ENCODE data around the gene PAK6. TPM values are rescaled to one million over a fixed set of nuclear protein-coding genes. Genes with fewer than 3 reads are reported as not detected.
A peak's percentile ranks its signal among the peaks of the same experiment; 100 is the strongest.

PAK6 gene
- total RNA-seq, 1 experiment from 2014 or later: 30.4 TPM

DNA sequence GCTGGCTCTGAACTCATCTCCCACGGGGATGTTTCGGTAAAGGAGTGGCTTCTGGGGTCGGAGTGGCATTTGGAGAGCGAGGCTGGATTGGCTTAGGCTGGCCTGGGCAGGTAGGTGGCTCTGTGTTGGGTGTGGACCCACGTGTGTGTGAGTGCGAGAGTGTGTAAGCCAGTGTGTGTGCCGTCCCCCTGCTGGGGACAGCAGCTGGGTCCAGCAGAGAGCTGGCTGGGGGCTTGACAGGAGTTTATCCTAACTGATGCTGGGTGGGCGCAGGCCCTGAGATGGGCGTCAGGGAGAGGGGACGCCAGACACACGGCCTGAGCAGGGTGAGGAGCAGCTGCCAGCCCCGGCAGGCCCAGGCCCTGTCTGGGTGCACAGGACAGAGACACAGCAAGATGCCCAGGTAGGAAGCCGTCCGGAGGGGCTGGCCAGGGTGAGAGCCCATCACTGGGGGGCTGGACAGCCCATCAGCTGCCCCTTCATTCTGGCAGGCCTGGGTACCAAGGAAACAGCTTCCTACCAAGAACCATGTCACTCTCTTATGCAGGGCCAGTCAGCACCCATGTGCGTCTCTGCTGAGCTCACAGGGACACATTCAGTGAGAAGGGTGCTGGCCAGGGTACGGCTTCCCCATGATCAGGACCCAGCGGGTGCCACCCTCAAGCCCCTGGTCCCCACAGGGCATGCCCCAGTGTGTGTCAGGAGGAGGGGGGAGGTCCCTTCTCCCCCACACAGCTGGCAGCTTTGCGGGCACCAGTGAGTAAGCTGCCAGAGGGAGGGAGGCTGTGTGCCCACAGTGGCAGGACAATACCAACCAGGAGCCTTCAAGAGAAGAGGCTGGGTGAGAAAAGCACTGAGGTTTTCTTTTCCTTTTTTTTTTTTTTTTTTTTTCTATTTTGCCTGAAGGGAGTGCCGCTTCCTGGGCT is 1.1 kb downstream of the PAK6 start:
- Histone ChIP-seq H3K4me1 (ENCODE audit: insufficient read depth, low read length) (peaks cover 39% of the 10 kb centered on the region), H3K36me3 (ENCODE audit: low read depth, low read length) (no peaks in the 10 kb centered on the region), H3K27ac (ENCODE audit: low read length) (peak overlapping the region; percentile 3; the same call in 1 of the 2 replicates), H3K27me3 (ENCODE audit: low read length) (no peaks in the 10 kb centered on the region), H4K20me1 (ENCODE audit: low read length) (no peaks in the 10 kb centered on the region), H3K4me2 (ENCODE audit: low read length) (peak overlapping the region; percentile 93), H3K9me3 (ENCODE audit: low read length) (no peaks in the 10 kb centered on the region), H2AFZ (ENCODE audit: low read length) (peak overlapping the region; percentile 37; the same call in 1 of the 2 replicates), H3F3A (ENCODE audit: low read length, unreplicated experiment) (peaks cover 5% of the 10 kb centered on the region), H3K79me2 (ENCODE audit: low read length) (no peaks in the 10 kb centered on the region), H3K9me2 (replicated peaks; ENCODE audit: low read length) (no peaks in the 10 kb centered on the region), H3K9ac (ENCODE audit: low read length) (no peak overlapping the region), H3K4me3 (ENCODE audit: low read length) (peak overlapping the region; percentile 67; the same call in 1 of the 2 replicates)
- no TSS peak for BruUV-seq (replicated peaks)
- intact Hi-C loops (cut with micrococcal nuclease): loop anchor here (5.0 kb wide), 1 partner anchor 32 kb away; no protein-coding TSS in a partner anchor
- ATAC-seq: peak; percentile 16
- DNase-seq: peak; percentile 46
- no peak for TF ChIP-seq EZH2phosphoT487 (IDR thresholded peaks at IDR 0.05; ENCODE audit: borderline replicate concordance, low read length)
- no peak for TF ChIP-seq EZH2 (IDR thresholded peaks at IDR 0.05; ENCODE audit: low read length, unreplicated experiment)
- TF ChIP-seq, protein P1, sequence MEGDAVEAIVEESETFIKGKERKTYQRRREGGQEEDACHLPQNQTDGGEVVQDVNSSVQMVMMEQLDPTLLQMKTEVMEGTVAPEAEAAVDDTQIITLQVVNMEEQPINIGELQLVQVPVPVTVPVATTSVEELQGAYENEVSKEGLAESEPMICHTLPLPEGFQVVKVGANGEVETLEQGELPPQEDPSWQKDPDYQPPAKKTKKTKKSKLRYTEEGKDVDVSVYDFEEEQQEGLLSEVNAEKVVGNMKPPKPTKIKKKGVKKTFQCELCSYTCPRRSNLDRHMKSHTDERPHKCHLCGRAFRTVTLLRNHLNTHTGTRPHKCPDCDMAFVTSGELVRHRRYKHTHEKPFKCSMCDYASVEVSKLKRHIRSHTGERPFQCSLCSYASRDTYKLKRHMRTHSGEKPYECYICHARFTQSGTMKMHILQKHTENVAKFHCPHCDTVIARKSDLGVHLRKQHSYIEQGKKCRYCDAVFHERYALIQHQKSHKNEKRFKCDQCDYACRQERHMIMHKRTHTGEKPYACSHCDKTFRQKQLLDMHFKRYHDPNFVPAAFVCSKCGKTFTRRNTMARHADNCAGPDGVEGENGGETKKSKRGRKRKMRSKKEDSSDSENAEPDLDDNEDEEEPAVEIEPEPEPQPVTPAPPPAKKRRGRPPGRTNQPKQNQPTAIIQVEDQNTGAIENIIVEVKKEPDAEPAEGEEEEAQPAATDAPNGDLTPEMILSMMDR (conservative IDR thresholded peaks at IDR 0.05; ENCODE audit: low read depth, low read length): no peak
- ChIA-PET POLR2A (ENCODE audit: unreplicated experiment) (interaction anchor here (0.6 kb wide), 1 partner anchor 10 kb away, joined by 3 read pairs; no protein-coding TSS in a partner anchor), CTCF (interaction anchor here (0.5 to 1.9 kb wide), 9 partner anchors 10 to 141 kb away, joined by 3 to 16 read pairs (median 7); no protein-coding TSS in a partner anchor)

DNA sequence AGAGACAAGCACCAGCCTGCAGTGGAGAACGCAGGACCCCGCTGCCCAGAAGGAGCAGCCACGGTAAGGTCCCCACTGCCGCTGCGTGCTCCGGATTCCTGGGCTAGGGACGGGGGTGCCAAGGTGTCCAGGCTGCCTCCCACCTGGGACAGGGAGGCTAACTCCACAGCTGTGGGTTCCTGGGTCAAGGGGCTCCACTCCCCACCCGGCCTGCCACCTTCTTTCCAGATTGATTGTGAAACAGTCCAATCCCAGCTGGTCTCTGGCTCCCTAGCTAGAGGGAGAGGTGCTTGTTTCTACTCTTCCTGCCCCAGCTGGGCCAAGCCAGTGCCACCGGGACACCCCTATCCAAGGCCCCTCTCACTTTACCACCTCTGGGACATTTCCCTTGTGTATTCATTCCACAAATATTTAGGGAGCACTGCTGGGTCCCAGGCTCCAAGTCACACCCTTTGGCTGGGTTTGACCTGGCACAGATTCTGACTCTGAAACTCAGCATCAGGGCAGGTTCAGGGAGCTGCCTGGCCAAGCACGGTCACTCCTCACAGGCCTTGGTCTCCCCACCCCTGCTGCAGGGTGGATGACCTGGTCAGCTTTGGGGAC is 1.9 kb downstream of the PAK6 start:
- Histone ChIP-seq H3K27ac (ENCODE audit: low read length) (no peak overlapping the region), H2AFZ (ENCODE audit: low read length) (no peak overlapping the region), H3K9me3 (ENCODE audit: low read length) (no peaks in the 10 kb centered on the region), H4K20me1 (ENCODE audit: low read length) (no peaks in the 10 kb centered on the region), H3K79me2 (ENCODE audit: low read length) (no peaks in the 10 kb centered on the region), H3K4me1 (ENCODE audit: insufficient read depth, low read length) (peaks cover 46% of the 10 kb centered on the region), H3K4me3 (ENCODE audit: low read length) (no peak overlapping the region), H3K9ac (ENCODE audit: low read length) (no peak overlapping the region), H3K27me3 (ENCODE audit: low read length) (no peaks in the 10 kb centered on the region), H3K4me2 (ENCODE audit: low read length) (peak overlapping the region; percentile 93), H3K9me2 (replicated peaks; ENCODE audit: low read length) (no peaks in the 10 kb centered on the region), H3K36me3 (ENCODE audit: low read depth, low read length) (no peaks in the 10 kb centered on the region), H3F3A (ENCODE audit: low read length, unreplicated experiment) (peaks cover 5% of the 10 kb centered on the region)
- TF ChIP-seq EZH2 (IDR thresholded peaks at IDR 0.05; ENCODE audit: low read length, unreplicated experiment) (no peak), EZH2phosphoT487 (IDR thresholded peaks at IDR 0.05; ENCODE audit: borderline replicate concordance, low read length) (no peak)
- TF ChIP-seq, protein P1 (conservative IDR thresholded peaks at IDR 0.05; ENCODE audit: low read depth, low read length): no peak
- DNase-seq (peak; percentile 18), ATAC-seq (no peak)
- CTCF ChIA-PET: interaction anchor here (0.5 to 1.9 kb wide), 4 partner anchors 27 to 398 kb away, joined by 3 to 10 read pairs (median 3); no protein-coding TSS in a partner anchor
- BruUV-seq (replicated peaks): no TSS peak
- POLR2A ChIA-PET (ENCODE audit: unreplicated experiment): no interaction called here
- intact Hi-C loops (cut with micrococcal nuclease): no loop called here
